ENCODE measurements around the gene WRNIP1. TPM values are rescaled to one million over a fixed set of nuclear protein-coding genes. Genes with fewer than 3 reads are reported as not detected.

Gene WRNIP1
- total and polyA plus RNA-seq, 2 of the 4 experiments (the other 2 are of a cell fraction), result 43.7 to 47.1 TPM

- Histone ChIP-seq H3K4ac (ENCODE audit: low read depth, low read length) (no peak overlapping the region), H3K23ac (ENCODE audit: low read depth, low read length) (no peak overlapping the region; the same call in 1 of the 2 replicates), H3K4me1 (ENCODE audit: control insufficient read depth, insufficient read depth, low read length) (peaks cover 18% of the 10 kb centered on the region), H3K9me3 (ENCODE audit: control insufficient read depth, insufficient read depth, low read length) (no peaks in the 10 kb centered on the region), H2BK15ac (ENCODE audit: low read depth, low read length) (no peak overlapping the region), H4K91ac (ENCODE audit: insufficient read depth, low read depth, low read length) (no peak overlapping the region), H4K5ac (ENCODE audit: low read depth, low read length) (no peak overlapping the region), H4K8ac (ENCODE audit: low read depth in 2 of 2, low read length in 2 of 2) (no peak overlapping the region), H3K4me3 (ENCODE audit: insufficient read depth, low read depth, low read length) (no peak overlapping the region), H3K27me3 (ENCODE audit: control insufficient read depth, insufficient read depth, low read length) (no peaks in the 10 kb centered on the region), H3K56ac (ENCODE audit: extremely low read depth, insufficient read depth, low read length) (no peak overlapping the region), H3K4me2 (ENCODE audit: low read depth, low read length) (no peak overlapping the region), H3K36me3 (ENCODE audit: control insufficient read depth, insufficient read depth, low read length) (peaks cover 25% of the 10 kb centered on the region), H2AK9ac (replicated peaks; ENCODE audit: low read depth, low read length, poor library complexity) (no peak overlapping the region), H3K9me1 (ENCODE audit: insufficient read depth, low read length) (peaks cover 20% of the 10 kb centered on the region), H3K27ac (ENCODE audit: insufficient read depth, low read length) (no peak overlapping the region), H3K14ac (replicated peaks; ENCODE audit: low read depth, low read length) (no peak overlapping the region), H3K79me1 (ENCODE audit: low read depth in 1 of 2, low read length in 2 of 2) (peaks cover 42 to 67% of the 10 kb centered on the region in 2 experiments), H2BK20ac (ENCODE audit: low read depth, low read length) (no peak overlapping the region), H3K18ac (ENCODE audit: low read depth, low read length) (no peak overlapping the region), H2BK120ac (ENCODE audit: low read depth, low read length) (no peak overlapping the region), H2AFZ (replicated peaks; ENCODE audit: low read length, poor library complexity) (no peak overlapping the region), H2BK5ac (ENCODE audit: low read depth, low read length, poor library complexity, severe bottlenecking) (no peak overlapping the region), H3K9ac (ENCODE audit: low read depth, low read length) (no peak overlapping the region), H4K20me1 (ENCODE audit: insufficient read depth, low read length) (peaks cover 8% of the 10 kb centered on the region), H2AK5ac (ENCODE audit: low read depth, low read length) (no peak overlapping the region)
- ATAC-seq (ENCODE audit: low read depth) (no peak), DNase-seq (no peak)
- TF ChIP-seq USF2 (IDR thresholded peaks at IDR 0.05; ENCODE audit: low read depth, low read length) (no peak), MAFK (IDR thresholded peaks at IDR 0.05; ENCODE audit: low read depth, low read length) (no peak), BHLHE40 (IDR thresholded peaks at IDR 0.05; ENCODE audit: low read depth, low read length) (no peak), ELK1 (IDR thresholded peaks at IDR 0.05; ENCODE audit: borderline replicate concordance, low read depth, low read length) (no peak)
- WGBS, 2 experiments (ENCODE audit: extremely low coverage in 2 of 2, insufficient read length in 1 of 2), result no CpG with 5 or more reads among the region's 4 CpGs
- POLR2A ChIA-PET (ENCODE audit: unreplicated experiment), result no interaction called here
- dilution Hi-C loops (cut with HindIII; ENCODE audit: low sequenced_read_pairs, unreplicated experiment), result no loop called here
- intact Hi-C loops (cut with micrococcal nuclease), result no loop called here
- CTCF ChIA-PET, result interaction anchor here (0.6 kb wide), 1 partner anchor 55 kb away, joined by 3 read pairs; the partner anchor contains the start of gene SERPINB1
- in situ Hi-C loops (cut with MboI; ENCODE audit: low sequenced_read_pairs), result no loop called here
- no TSS peak for BruUV-seq (replicated peaks)
These were observed 21.1 kb downstream of the WRNIP1 start for GRCh38 chr6:2786269-2786668.

Measured in IMR-90 (cell line).